ENCODE data around the gene RTF1. TPM values are rescaled to one million over a fixed set of nuclear protein-coding genes. Genes with fewer than 3 reads are reported as not detected.

The RTF1 gene
- total RNA-seq, 1 experiment from 2014 or later, result 49.5 TPM

DNA sequence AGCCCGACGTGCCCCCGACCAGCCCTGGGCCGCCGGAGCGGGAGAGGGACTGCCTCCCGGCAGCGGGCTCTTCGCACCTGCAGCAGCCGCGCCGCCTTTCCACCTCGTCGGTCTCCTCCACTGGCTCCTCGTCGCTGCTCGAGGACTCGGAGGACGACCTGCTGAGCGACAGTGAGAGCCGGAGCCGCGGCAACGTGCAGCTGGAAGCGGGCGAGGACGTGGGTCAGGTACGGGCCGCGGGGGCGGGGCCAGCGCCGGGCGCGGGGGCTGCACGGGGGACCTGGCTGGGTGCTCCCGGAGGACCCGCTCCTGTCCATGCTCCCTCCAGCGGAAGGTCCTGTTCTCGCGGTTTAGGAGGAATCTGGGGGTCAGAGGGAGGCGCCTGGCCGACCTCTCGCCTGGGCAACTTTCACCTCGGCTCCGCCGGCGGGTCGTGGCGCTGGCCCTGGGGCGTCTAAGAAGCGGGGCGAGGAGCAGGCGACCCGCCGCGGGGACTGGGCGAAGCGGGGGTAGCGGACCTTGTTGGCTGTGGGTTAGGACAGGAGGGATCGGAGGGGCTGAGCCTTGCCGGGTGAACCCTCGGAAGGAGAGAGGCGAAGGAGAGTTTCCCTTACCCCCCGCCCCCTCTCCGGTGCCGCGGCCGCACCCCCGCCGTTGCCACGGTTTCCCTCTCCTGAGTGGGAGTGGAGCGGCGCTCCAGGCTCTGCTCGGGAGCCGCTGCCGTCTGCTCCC, 77.5 kb downstream of the RTF1 start:
- Histone ChIP-seq H3K79me2 (ENCODE audit: insufficient read depth, low read length) (no peaks in the 10 kb centered on the region), H3K4ac (ENCODE audit: low read depth, low read length) (no peak overlapping the region), H3K27me3 (ENCODE audit: insufficient read depth, low read length) (peaks cover 69% of the 10 kb centered on the region), H2BK120ac (ENCODE audit: low read depth, low read length, poor library complexity, severe bottlenecking) (no peak overlapping the region), H2BK20ac (ENCODE audit: low read depth, low read length, poor library complexity, severe bottlenecking) (no peak overlapping the region), H3K23ac (ENCODE audit: insufficient read length, low read depth, low read length) (no peak overlapping the region), H4K8ac (replicated peaks; ENCODE audit: insufficient read length, low read depth, low read length) (no peak overlapping the region), H4K20me1 (ENCODE audit: control insufficient read depth, insufficient read depth, insufficient read length) (no peaks in the 10 kb centered on the region), H2BK12ac (ENCODE audit: insufficient read length, low read depth, low read length) (no peak overlapping the region), H3K9me3 (ENCODE audit: control insufficient read depth, low read depth, low read length) (no peaks in the 10 kb centered on the region), H3K23me2 (ENCODE audit: insufficient read length, low read depth, low read length, poor library complexity, severe bottlenecking) (peaks cover 25% of the 10 kb centered on the region), H3K4me2 (ENCODE audit: insufficient read depth, insufficient read length, low read length) (peak overlapping the region; percentile 50), H3K79me1 (ENCODE audit: insufficient read depth, low read depth, low read length, poor library complexity, severe bottlenecking) (no peaks in the 10 kb centered on the region), H3K14ac (ENCODE audit: insufficient read depth, low read length) (no peak overlapping the region; the same call in 1 of the 2 replicates), H4K5ac (ENCODE audit: insufficient read length, low read depth, low read length) (no peak overlapping the region), H3K9ac (ENCODE audit: extremely low read depth, insufficient read length, low read length) (no peak overlapping the region), H4K91ac (ENCODE audit: insufficient read length, low read depth, low read length) (no peak overlapping the region), H3K56ac (ENCODE audit: insufficient read length, low read depth, low read length) (no peak overlapping the region), H2BK5ac (ENCODE audit: insufficient read length, low read length) (no peak overlapping the region), H3K18ac (ENCODE audit: insufficient read length, low read depth, low read length) (no peak overlapping the region), H2BK15ac (ENCODE audit: low read depth, low read length) (no peak overlapping the region), H3K4me1 (ENCODE audit: insufficient read depth, low read length) (no peaks in the 10 kb centered on the region), H3K27ac (ENCODE audit: insufficient read length, low read depth, low read length) (no peak overlapping the region), H2AFZ (ENCODE audit: low read length) (no peak overlapping the region), H3T11ph (ENCODE audit: low read length) (no peak overlapping the region), H2AK5ac (ENCODE audit: insufficient read length, low read length) (no peak overlapping the region)
- Mint-ChIP-seq H3K9me3 (no peaks in the 10 kb centered on the region; a peak in 2 of 5 replicates), H3K27ac (no peak overlapping the region; a peak in 1 of 7 replicates), H3K4me3 (peak overlapping the region; percentile 42 to 74; a peak in 4 of 5 replicates), H3K27me3 (ENCODE audit: low read depth) (peaks cover 86% of the 10 kb centered on the region), H3K4me1 (peaks cover 8 to 18% of the 10 kb centered on the region in 2 experiments), H3K36me3 (ENCODE audit: insufficient read depth in 1 of 3, low read depth in 3 of 3) (no peaks in the 10 kb centered on the region; a peak in 1 of 7 replicates)
- TF ChIP-seq, protein P1, sequence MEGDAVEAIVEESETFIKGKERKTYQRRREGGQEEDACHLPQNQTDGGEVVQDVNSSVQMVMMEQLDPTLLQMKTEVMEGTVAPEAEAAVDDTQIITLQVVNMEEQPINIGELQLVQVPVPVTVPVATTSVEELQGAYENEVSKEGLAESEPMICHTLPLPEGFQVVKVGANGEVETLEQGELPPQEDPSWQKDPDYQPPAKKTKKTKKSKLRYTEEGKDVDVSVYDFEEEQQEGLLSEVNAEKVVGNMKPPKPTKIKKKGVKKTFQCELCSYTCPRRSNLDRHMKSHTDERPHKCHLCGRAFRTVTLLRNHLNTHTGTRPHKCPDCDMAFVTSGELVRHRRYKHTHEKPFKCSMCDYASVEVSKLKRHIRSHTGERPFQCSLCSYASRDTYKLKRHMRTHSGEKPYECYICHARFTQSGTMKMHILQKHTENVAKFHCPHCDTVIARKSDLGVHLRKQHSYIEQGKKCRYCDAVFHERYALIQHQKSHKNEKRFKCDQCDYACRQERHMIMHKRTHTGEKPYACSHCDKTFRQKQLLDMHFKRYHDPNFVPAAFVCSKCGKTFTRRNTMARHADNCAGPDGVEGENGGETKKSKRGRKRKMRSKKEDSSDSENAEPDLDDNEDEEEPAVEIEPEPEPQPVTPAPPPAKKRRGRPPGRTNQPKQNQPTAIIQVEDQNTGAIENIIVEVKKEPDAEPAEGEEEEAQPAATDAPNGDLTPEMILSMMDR (conservative IDR thresholded peaks at IDR 0.05), result peak; percentile 36; the same call in 1 of the 3 replicates
- peak; percentile 76 for DNase-seq
- WGBS (ENCODE audit: extremely low coverage, insufficient read length, low lambda C conversion rate), result no CpG with 5 or more reads among the region's 77 CpGs
